Measurements from ENCODE around the gene TAGLN2.

Gene TAGLN2

DNA sequence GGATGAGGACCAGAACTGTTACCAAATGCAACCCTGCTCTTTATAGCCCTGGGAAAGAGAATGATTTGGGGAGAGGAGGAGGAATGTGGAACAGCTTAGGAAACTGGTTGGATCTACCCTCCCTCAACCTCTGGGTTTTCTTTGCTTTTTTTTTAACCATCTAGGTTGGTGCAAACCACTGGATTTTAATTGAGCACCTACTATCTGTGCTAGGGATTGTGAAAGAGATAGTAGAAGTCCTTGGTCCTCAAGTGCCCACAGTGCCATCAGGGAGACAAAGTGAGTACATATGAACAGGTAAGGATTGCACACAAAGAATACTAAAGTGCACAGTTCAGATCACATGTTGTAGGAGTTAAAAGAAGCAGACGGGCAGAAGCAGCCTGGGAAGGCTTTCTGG is 4.7 kb downstream of the TAGLN2 start:
- no peak for DNase-seq (ENCODE audit: low read depth, low spot score)
- H3K4me1 ChIP-seq (ENCODE audit: control insufficient read depth, insufficient read depth, low read length), result peaks cover 17% of the 10 kb centered on the region
- no peak overlapping the region for H3K4me3 ChIP-seq (ENCODE audit: low read length)
- no CpG with 5 or more reads among the region's 1 CpG for WGBS (ENCODE audit: insufficient coverage, insufficient read length)
- no peaks in the 10 kb centered on the region for H3K9me3 ChIP-seq (ENCODE audit: control insufficient read depth, insufficient read depth, low read length)
- no peak overlapping the region for H3K27ac ChIP-seq (ENCODE audit: low read length)
- no peaks in the 10 kb centered on the region for H3K27me3 ChIP-seq (ENCODE audit: control insufficient read depth, insufficient read depth, low read length)
- H3K36me3 ChIP-seq (ENCODE audit: control insufficient read depth, insufficient read depth, low read length), result no peaks in the 10 kb centered on the region

DNA sequence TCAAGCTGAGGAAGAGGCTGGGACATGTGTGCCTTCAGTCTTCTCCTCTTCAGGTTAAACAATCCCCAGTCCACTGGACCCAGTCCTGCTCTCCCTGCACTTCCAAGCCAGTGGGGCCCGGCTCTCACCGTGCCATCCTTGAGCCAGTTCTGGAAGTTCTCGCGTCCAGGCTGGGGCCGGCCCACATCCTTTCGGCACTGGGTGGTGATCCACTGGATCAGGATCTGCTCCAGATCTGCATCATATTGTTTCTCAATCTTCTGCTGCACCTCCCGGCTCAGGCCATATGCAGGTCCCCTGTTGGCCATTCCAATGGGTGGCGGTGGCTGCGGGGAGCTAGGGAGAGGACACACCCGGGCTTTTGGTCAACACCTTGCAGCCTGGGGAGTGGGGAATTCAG is 5.1 kb downstream of the TAGLN2 start:
- WGBS (ENCODE audit: insufficient coverage, insufficient read length), result no CpG with 5 or more reads among the region's 10 CpGs
- H3K4me3 ChIP-seq (ENCODE audit: low read length), result no peak overlapping the region
- H3K9me3 ChIP-seq (ENCODE audit: control insufficient read depth, insufficient read depth, low read length), result no peaks in the 10 kb centered on the region
- no peaks in the 10 kb centered on the region for H3K36me3 ChIP-seq (ENCODE audit: control insufficient read depth, insufficient read depth, low read length)
- peaks cover 17% of the 10 kb centered on the region for H3K4me1 ChIP-seq (ENCODE audit: control insufficient read depth, insufficient read depth, low read length)
- H3K27ac ChIP-seq (ENCODE audit: low read length), result no peak overlapping the region
- H3K27me3 ChIP-seq (ENCODE audit: control insufficient read depth, insufficient read depth, low read length), result no peaks in the 10 kb centered on the region
- no peak for DNase-seq (ENCODE audit: low read depth, low spot score)

DNA sequence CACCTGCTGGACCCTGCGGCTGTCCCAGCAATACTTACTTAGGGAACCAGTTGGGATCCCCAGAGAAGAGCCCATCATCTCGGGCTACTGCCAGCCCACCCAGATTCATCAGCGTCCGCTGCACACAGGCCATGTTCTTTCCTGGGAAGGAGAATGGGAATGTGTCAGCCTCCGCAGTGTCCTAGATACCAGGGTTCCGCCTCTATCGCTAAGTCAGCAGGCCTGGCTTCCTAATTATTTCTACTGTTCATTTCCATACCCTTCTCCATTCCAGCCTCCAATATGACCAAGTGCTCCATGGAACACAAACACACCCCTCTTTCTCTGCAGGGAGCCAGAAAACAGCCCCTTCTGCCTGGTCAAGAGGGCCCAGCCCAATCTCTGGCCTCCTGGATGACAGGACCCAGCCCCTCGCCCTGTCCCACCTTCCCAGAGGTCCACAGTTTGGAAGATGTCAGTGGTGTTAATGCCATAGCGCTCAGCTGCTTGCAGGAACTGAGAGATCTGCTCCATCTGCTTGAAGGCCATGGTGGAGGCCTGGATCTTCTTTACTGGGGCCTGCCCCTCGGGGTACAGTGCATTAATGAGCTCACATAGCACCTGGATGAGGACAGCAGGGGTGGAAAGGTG is 6.0 kb downstream of the TAGLN2 start:
- WGBS (ENCODE audit: insufficient coverage, insufficient read length), result no CpG with 5 or more reads among the region's 10 CpGs
- H3K4me1 ChIP-seq (ENCODE audit: control insufficient read depth, insufficient read depth, low read length), result peaks cover 19% of the 10 kb centered on the region
- DNase-seq (ENCODE audit: low read depth, low spot score), result no peak
- H3K27ac ChIP-seq (ENCODE audit: low read length), result no peak overlapping the region
- no peaks in the 10 kb centered on the region for H3K36me3 ChIP-seq (ENCODE audit: control insufficient read depth, insufficient read depth, low read length)
- no peaks in the 10 kb centered on the region for H3K27me3 ChIP-seq (ENCODE audit: control insufficient read depth, insufficient read depth, low read length)
- H3K4me3 ChIP-seq (ENCODE audit: low read length), result no peak overlapping the region
- H3K9me3 ChIP-seq (ENCODE audit: control insufficient read depth, insufficient read depth, low read length), result no peaks in the 10 kb centered on the region

DNA sequence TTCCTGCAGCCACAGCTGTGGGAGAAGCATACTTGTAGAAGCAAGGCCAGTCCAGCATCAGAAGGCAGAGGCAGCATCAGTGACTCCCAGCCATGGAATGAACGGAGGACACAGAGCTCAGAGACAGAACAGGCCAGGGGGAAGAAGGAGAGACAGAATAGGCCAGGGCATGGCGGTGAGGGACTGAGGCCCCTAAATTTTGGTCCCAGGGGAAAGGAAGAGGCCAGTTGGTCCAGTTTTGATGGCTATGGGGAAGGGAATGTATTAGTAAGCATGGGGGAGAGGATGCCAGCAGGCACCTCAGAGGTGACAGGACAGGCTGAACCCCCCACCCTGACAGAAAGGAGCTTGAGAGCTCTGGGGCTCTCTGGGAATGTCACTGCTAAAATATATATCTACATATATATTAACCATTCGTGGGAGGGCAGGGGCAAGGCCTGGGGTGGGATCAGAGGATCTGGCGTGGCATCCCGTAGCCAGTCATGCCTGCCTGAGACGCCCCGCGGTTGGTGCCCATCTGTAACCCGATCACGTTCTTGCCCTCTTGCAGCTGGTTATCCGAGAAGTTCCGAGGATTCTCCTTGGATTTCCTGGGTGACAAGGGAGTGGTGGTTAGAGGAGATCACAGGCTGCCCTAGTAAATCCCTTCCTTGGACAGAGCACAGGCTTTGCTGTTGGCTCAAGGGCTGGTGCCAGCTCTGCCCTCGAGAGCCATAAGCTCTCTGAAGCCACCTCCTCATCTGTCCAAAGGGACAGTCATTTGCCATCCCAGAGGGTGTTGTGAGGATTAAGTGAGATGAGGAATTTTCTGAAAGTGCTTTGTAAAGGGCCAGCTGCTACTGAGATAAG is 6.7 kb downstream of the TAGLN2 start:
- H3K4me1 ChIP-seq (ENCODE audit: control insufficient read depth, insufficient read depth, low read length), result peaks cover 21% of the 10 kb centered on the region
- WGBS (ENCODE audit: insufficient coverage, insufficient read length), result no CpG with 5 or more reads among the region's 13 CpGs
- H3K27ac ChIP-seq (ENCODE audit: low read length), result no peak overlapping the region
- H3K9me3 ChIP-seq (ENCODE audit: control insufficient read depth, insufficient read depth, low read length), result no peaks in the 10 kb centered on the region
- no peak overlapping the region for H3K4me3 ChIP-seq (ENCODE audit: low read length)
- H3K36me3 ChIP-seq (ENCODE audit: control insufficient read depth, insufficient read depth, low read length), result no peaks in the 10 kb centered on the region
- no peaks in the 10 kb centered on the region for H3K27me3 ChIP-seq (ENCODE audit: control insufficient read depth, insufficient read depth, low read length)
- DNase-seq (ENCODE audit: low read depth, low spot score), result no peak

DNA sequence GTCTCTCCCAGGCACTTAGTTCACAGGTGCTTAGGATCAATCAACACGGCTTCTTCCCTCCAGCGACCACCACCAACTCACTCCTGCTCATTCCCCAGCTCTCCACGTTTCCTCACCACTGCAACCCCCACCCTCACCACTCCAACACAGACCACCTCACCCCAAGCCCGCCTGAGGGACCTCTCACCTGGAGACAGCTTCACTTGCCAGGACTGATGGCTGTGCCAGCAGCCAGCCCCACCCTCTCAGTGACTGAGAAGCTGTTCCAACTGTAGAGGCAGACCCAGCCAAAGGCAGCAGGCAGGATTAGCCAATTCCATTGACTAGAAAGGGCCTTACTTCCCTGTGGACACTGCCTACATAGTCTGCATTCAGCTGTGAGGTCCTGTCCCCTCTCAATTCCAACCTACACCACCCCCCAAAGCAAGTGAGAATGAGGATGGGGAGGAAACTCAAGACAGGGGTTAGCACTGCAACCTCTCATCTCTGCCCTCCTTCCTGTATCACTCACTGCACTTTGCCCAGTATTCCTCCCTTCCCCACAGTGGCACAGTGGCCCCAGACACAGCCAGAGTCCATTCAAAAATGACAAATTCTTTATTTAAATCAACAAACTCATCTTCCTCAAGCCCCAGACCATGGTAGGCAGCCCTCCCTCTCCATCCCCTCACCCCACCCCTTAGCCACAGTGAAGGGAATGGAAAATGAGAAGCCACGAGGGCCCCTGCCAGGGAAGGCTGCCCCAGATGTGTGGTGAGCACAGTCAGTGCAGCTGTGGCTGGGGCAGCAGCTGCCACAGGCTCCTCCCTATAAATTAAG is 7.6 kb downstream of the TAGLN2 start:
- no CpG with 5 or more reads among the region's 5 CpGs for WGBS (ENCODE audit: insufficient coverage, insufficient read length)
- Histone ChIP-seq H3K4me1 (ENCODE audit: control insufficient read depth, insufficient read depth, low read length) (peaks cover 14% of the 10 kb centered on the region), H3K27me3 (ENCODE audit: control insufficient read depth, insufficient read depth, low read length) (no peaks in the 10 kb centered on the region), H3K36me3 (ENCODE audit: control insufficient read depth, insufficient read depth, low read length) (no peaks in the 10 kb centered on the region), H3K4me3 (ENCODE audit: low read length) (no peak overlapping the region), H3K9me3 (ENCODE audit: control insufficient read depth, insufficient read depth, low read length) (no peaks in the 10 kb centered on the region), H3K27ac (ENCODE audit: low read length) (no peak overlapping the region)
- DNase-seq (ENCODE audit: low read depth, low spot score), result no peak

DNA sequence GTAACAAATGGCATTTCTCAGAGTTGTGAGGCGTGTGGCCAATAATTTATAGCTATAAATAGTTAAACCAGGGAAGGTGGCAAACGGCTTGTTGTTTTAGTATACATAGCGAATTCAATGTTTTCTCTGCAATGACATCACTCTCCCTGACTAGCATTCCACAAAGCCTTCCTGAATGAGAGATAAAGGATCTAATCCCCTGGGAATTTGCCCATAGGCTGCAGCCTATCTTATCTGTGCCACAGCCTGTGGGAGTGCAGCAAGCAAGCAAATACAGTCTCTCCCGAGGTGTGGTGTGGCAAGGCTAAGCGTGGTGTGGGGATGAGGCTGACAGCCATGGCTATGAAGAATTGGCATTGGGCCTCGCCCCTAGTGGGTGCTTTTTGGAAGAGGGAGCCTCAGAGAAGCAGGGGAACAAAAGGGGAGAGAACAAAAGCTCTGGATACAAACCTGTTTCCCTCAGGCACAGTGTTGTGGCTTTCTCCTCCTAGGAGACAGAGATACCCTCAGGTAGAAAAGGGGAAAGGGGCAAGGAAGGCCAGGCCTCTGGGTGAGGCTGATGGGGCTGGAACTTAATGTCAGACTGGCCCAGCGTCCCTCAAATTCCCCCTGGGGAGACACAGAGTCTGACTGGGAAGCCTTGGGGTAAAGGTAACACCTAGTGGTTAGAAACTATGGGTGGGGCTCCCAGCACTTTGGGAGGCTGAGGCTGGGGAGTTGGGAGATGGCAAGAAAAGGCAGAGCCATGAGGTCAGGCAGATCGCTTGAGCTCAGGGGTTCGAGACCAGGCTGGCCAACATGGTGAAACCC is 8.9 kb downstream of the TAGLN2 start:
- no peaks in the 10 kb centered on the region for H3K9me3 ChIP-seq (ENCODE audit: control insufficient read depth, insufficient read depth, low read length)
- no peak overlapping the region for H3K27ac ChIP-seq (ENCODE audit: low read length)
- DNase-seq (ENCODE audit: low read depth, low spot score), result no peak
- H3K4me1 ChIP-seq (ENCODE audit: control insufficient read depth, insufficient read depth, low read length), result peaks cover 13% of the 10 kb centered on the region
- no peak overlapping the region for H3K4me3 ChIP-seq (ENCODE audit: low read length)
- H3K27me3 ChIP-seq (ENCODE audit: control insufficient read depth, insufficient read depth, low read length), result no peaks in the 10 kb centered on the region
- no peaks in the 10 kb centered on the region for H3K36me3 ChIP-seq (ENCODE audit: control insufficient read depth, insufficient read depth, low read length)
- WGBS (ENCODE audit: insufficient coverage, insufficient read length), result no CpG with 5 or more reads among the region's 9 CpGs

DNA sequence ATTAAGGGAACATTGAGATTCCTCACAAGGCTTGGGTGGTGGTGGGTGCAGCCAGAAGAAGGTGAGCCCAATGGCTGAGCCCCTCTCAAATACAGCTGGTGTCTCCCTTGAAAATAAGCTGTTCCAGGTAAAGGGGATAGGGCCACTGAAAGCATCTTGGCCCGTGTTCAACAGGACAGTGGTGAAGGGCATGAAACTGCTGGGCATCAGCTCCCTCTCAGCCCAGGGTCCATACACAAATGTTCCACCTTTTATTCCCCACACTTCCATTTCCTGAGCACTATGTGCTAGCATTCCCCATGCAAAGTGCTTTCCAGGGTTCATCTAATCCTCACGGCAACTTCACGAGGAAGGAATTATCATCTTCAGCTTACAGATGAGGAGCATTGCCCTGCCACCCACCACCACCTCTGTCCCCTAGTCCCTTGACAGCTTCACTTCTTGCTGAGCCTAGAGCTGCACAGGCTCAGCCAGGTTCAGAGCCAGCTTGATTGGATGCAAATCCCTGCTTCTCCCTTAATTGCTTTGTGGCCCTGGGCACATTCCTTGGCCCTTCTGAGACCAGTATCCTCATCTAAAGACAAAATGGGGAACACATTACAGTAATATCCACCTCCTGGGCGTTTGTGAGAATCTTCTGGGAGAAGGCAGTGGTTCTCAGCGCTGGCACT is 9.6 kb downstream of the TAGLN2 start:
- H3K9me3 ChIP-seq (ENCODE audit: control insufficient read depth, insufficient read depth, low read length), result no peaks in the 10 kb centered on the region
- peaks cover 15% of the 10 kb centered on the region for H3K4me1 ChIP-seq (ENCODE audit: control insufficient read depth, insufficient read depth, low read length)
- no peak overlapping the region for H3K27ac ChIP-seq (ENCODE audit: low read length)
- H3K36me3 ChIP-seq (ENCODE audit: control insufficient read depth, insufficient read depth, low read length), result no peaks in the 10 kb centered on the region
- no peak for DNase-seq (ENCODE audit: low read depth, low spot score)
- no peak overlapping the region for H3K4me3 ChIP-seq (ENCODE audit: low read length)
- no peaks in the 10 kb centered on the region for H3K27me3 ChIP-seq (ENCODE audit: control insufficient read depth, insufficient read depth, low read length)
- WGBS (ENCODE audit: insufficient coverage, insufficient read length), result no CpG with 5 or more reads among the region's 5 CpGs

DNA sequence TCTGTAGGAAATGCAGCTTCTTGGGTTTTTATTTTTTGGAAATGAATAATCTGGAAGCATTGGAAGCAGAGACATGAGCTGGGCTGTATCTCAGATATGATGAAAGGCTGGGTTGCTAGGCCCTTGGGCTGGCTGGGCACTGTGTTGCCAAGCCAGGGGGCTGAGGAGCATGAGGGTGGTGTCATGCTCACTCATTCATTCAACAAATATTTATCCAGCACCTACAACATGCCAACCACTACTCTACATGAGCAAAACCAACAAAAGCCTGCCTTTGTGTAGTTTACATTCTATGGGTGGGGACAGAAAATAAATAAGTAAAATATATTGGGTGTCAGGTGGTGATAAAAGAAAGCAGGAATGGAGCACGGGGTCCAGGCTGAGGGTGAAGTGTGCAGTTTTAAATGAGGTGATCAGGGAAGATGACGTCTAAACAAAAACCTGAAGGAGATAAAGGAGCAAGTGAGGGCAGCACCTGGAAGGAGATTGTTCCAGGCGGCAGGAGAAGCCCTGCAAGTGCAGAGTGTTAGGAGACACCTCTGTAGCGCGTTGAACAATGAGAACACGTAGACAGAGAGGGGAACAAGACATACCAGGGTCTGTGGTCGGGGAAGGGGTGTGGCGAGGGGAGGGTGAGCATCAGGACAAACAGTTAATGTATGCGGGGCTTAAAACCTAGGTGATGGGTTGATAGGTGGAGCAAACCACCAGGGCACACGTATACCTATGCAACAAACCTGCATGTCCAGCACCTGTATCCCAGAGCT is 10.9 kb downstream of the TAGLN2 start:
- no peak for DNase-seq (ENCODE audit: low read depth, low spot score)
- Histone ChIP-seq H3K4me3 (ENCODE audit: low read length) (no peak overlapping the region), H3K36me3 (ENCODE audit: control insufficient read depth, insufficient read depth, low read length) (no peaks in the 10 kb centered on the region), H3K27me3 (ENCODE audit: control insufficient read depth, insufficient read depth, low read length) (no peaks in the 10 kb centered on the region), H3K27ac (ENCODE audit: low read length) (no peak overlapping the region), H3K4me1 (ENCODE audit: control insufficient read depth, insufficient read depth, low read length) (peaks cover 17% of the 10 kb centered on the region), H3K9me3 (ENCODE audit: control insufficient read depth, insufficient read depth, low read length) (no peaks in the 10 kb centered on the region)
- WGBS (ENCODE audit: insufficient coverage, insufficient read length), result no CpG with 5 or more reads among the region's 10 CpGs

DNA sequence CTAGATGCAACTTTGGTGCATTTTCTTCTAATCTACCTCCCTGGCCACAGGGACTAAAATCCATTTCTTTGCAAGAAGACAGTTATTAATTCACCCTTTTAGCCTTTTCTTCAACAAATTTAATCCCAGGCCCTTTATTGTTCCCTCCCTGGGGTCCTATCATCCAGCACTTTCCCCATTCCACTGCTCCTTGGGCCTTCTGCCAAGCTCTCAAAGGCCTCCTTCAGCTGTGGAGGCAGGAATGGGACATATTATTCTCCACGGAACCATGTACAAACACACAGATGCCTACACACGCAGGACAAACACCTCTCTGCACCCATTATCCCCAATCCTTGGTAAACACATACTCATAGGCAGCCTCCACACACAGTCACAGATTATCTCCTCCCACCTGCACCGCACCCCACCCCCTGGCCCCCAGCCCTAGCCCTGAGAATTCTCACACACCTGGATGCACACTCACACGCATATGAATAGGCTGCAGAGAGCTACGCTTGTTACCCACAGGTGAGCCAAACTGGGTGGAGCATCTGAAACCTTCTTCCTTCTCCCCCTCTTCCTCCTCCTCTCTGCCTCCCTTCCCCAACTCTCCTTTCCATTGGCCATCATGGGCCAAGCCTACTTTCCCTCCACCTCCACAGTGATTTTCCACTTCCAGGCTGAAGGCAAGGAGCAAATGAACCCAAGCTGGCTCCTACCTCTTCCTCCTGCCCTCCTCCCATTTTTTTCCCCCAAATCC is 11.7 kb downstream of the TAGLN2 start:
- H3K4me1 ChIP-seq (ENCODE audit: control insufficient read depth, insufficient read depth, low read length), result peaks cover 17% of the 10 kb centered on the region
- H3K4me3 ChIP-seq (ENCODE audit: low read length), result no peak overlapping the region
- no peaks in the 10 kb centered on the region for H3K36me3 ChIP-seq (ENCODE audit: control insufficient read depth, insufficient read depth, low read length)
- DNase-seq (ENCODE audit: low read depth, low spot score), result no peak
- no peak overlapping the region for H3K27ac ChIP-seq (ENCODE audit: low read length)
- H3K9me3 ChIP-seq (ENCODE audit: control insufficient read depth, insufficient read depth, low read length), result no peaks in the 10 kb centered on the region
- H3K27me3 ChIP-seq (ENCODE audit: control insufficient read depth, insufficient read depth, low read length), result no peaks in the 10 kb centered on the region
- no CpG with 5 or more reads among the region's 5 CpGs for WGBS (ENCODE audit: insufficient coverage, insufficient read length)

Data from iPS DF 6.9 (cell line).